HCEC 1CT (cell line): Measurements from ENCODE around the gene FAM227A.

Source experiments
- DNase-seq: peaks from one replicate; pipeline ENCODE4 v3.0.0-alpha.2; 2017

Gene FAM227A

GRCh38 chr22:38531251-38531938 lies 124.8 kb downstream of the FAM227A start:
- no peak for DNase-seq
